Suppressor macrophage (primary cell): ENCODE data around the gene HOXC13.

Source experiments
- DNase-seq, 4 experiments: peaks; one replicate each; pipeline ENCODE4 v3.0.0-alpha.2; 2020 to 2022
- total RNA-seq, 17 experiments: gene quantifications; one replicate each; lab custom pipeline; 2026; ENCODE audit warnings: mixed read lengths in 6 of 17, inconsistent platforms in 3 of 17; lab: John Stamatoyannopoulos, UW

Gene HOXC13, protein sequence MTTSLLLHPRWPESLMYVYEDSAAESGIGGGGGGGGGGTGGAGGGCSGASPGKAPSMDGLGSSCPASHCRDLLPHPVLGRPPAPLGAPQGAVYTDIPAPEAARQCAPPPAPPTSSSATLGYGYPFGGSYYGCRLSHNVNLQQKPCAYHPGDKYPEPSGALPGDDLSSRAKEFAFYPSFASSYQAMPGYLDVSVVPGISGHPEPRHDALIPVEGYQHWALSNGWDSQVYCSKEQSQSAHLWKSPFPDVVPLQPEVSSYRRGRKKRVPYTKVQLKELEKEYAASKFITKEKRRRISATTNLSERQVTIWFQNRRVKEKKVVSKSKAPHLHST
- total RNA-seq = 0 to 0.66 (median 0) reads per million in 17 experiments

DNA sequence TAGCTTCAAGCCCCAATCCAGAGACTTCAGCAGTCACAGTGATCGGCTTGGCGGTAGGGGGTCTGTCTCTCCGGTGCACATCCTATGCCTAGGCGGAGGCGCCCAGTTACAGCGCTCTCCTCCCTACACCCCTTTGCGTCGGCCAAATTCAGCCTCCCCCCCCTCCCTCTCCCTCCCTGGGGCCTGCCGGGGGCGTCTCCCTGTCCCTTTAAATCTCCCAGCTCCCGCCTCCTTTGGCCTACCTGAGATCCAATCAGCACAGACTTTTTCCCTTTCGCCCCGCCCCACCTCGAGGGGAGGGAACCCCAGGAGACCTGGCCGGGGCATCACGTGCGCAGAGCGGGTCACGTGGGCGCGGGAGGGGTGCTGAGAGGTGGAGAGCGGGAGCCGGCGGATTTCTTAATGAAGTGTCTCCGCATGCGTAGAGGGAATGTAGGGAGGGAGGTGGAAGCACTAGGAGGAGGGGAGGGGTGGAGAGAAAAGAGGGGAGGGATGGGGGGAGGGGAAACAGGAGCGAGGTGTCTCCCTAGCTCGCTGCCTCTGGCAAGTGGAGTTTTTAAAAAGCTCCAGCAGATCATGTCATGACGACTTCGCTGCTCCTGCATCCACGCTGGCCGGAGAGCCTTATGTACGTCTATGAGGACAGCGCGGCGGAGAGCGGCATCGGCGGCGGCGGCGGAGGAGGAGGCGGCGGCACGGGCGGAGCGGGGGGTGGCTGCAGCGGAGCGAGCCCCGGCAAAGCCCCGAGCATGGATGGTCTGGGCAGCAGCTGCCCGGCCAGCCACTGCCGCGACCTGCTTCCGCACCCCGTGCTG, at the start of gene HOXC13:
Gene HOXC13 (plus strand): TSS at position 506 of the 815 bp plus-strand sequence. CDS start 76 bp downstream, at position 582.
- DNase-seq = no peak

DNA sequence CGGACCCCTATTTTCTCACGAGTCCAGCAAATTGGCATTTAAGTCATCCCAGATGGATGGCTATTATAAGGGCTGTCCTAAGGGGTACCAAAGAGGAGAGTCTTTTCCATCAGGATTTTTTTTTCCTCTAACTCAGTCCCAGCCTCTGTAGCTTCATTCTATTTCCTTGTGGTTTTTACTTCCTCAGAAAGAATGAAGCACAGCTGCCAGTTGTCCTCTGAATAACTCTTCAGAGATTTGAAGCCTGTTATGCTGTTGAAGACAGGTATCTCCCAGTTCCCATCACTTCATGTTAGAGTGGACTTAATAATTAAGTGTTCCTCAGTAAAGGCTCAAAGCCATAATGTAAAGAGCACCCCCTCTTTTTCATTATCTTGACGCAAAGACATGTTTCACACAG, 48.5 kb upstream of the HOXC13 start:
- DNase-seq = no peak

DNA sequence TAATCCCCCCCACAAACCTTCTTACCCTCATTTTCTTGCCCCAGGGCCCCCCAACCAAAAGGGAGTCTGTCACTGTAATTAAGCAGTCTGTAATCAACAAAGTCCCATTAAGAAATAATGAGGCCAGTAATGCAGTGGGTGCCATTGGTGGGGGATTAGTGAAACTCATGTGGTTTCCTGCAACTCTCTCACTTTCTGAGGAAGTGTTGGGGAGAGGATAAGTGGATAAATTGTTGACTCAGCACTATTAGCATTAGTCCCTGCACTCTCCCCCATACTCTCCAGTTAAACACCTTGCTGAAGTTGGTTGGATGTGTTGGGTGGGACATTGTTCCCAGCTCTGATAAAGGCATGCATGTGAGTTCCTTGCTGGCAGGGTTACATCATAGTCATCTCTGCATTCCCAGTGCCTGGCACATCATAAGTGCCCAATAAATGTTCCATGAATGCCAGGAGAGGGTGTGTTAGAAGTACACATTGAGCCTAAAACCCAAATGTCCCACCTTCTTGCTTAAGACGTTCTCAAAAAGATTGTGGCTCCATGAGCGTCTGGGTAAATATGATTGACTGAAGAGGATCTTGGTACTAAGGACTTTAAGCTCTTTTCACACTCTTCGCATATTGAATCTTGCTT, 45.8 kb upstream of the HOXC13 start:
- DNase-seq = no peak

DNA sequence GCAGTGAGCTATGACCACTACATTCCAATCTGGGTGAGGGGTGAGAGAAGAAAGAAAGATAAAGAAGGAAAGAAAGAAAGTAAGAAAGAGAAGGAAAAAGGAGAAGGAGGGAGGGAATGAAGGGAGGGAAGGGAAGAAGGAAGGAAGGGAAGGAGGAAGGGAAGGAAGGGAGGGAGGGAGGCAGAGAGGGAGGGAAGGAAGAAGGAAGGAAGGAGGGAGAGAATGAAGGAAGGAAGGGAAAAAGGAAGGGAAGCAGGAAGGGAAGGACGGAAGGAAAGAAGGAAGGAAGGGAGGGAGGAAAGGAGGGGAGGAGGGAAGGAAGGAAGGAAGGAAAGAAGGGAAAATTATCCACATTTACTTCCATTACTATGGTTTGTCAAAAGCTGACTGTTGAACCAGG, 39.4 kb upstream of the HOXC13 start:
- DNase-seq = no peak

- no peak for DNase-seq
These were observed 31.5 kb upstream of the HOXC13 start for GRCh38 chr12:53907103-53907502.

GRCh38 chr12:53916788-53917655, 21.6 kb upstream of the HOXC13 start:
- DNase-seq = no peak

GRCh38 chr12:53924521-53925405, 13.9 kb upstream of the HOXC13 start:
- DNase-seq = no peak

DNA sequence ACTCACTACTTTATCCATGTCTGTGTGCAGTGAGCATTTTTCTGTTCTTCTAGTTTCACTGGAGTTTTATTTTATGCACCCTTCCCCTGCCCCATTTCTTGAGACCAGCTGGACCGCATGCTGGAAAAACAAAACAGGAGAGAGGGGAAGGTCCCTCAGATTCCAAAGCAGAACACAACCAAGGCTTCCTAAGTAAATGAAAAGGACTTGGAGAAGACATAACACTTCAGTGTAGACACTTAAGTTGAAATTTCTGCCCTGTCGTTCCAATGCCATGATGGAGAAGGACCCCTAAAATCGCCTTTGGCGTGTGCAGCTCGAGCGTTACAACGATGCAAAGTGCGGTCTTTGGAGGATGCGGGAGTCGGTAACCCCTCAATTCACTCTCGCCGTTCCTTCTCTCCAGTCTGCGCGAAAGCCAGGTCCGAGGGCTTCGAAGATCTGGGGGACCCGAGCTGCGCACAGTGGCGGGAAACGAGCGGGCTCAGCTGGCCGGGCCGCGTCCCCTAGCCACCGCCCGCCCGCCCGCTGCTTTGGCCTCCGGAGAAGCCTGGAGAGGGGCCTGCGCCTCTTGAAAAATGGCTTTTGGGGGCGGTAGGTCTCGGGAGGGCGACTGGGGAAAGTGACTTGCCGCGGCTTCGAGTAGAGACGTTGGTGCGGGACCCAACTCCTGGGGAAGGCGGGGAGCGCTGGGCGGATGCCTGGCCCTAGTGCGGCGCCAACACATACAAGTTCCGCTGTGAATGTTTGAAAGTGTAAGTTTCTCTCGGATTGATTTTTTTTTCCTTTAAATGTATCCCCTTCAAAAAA, 11.2 kb upstream of the HOXC13 start:
- DNase-seq = no peak

DNA sequence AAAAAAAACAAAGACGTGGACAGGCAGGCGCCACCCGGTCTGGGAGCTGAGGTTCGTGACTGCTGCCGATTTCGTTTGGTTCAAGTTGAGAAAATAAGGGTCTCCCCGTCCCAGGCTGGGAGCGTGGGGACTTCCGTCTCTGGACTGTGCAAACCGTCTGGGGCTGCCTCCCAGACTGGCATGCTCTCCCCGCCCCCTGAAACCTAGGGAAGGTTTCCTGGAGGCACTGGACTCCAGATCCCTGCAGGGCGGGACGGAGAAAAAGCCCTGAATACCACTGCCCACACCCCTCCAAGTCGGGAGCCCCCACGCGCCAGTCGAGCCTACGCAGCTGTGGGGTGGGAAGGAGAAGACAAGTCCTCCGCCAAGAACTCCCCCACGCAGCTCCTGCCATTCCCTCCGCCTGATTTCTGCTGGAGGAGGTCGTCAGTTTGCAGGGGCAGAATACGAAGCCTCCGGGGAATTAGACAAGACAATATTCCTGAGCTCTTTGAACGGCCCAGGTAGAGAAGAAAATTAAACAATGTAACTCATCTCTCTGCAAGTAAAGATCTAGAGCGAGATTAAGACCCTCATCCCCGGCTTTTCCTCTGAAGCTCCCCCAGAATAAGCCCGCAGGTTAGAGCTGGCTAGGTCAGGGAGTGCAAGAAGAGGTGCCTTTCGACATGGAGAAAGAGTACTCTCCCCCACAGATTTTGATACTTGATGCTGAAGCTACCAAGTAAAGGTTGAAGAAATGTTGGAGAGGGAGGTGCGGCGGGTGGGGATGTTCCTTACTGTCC, 10.4 kb upstream of the HOXC13 start:
- DNase-seq = no peak

DNA sequence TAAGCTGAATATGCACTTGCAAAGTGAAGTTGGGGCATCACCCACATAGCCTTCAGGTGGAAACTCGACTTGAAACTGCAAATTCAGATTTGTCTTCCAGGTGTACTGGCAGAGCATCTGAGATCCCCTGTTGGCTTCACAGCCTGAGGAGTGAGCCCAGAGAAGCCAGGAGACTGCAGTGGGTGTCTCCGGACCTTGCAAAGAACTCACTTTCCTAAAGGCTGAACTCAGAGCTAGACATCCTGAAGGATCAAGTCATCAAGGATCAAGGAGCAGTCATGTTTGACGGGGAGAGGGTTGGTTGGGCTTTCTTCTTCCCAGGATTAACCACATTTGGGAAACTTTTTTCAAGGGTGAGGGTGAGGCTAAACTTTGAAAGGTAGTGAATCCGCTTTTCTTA, 9.1 kb upstream of the HOXC13 start:
- DNase-seq = no peak

- no peak for DNase-seq
These were observed 7.9 kb upstream of the HOXC13 start for GRCh38 chr12:53930591-53931255.

- DNase-seq = no peak
These were observed 6.6 kb upstream of the HOXC13 start for GRCh38 chr12:53931844-53932581.

DNA sequence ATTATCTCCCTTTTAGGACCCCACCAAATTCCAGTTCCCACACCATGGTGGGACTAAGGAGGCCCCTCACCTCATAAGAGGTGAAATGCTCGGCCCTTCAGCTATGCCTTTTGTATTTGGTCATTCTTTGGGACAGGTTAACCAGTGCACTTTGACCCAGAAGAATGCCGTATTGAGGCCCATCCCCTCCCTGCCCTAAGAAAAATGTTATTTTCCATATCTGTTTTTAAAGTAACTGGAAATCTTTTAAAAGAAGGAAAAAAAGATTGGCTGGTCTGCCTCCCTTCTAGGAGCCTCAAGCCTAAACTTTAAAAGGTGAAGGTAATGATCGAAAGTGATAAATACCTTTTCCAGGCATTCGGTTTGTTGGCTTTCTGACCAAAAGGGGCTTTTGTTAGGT, 5.7 kb upstream of the HOXC13 start:
- no peak for DNase-seq

DNA sequence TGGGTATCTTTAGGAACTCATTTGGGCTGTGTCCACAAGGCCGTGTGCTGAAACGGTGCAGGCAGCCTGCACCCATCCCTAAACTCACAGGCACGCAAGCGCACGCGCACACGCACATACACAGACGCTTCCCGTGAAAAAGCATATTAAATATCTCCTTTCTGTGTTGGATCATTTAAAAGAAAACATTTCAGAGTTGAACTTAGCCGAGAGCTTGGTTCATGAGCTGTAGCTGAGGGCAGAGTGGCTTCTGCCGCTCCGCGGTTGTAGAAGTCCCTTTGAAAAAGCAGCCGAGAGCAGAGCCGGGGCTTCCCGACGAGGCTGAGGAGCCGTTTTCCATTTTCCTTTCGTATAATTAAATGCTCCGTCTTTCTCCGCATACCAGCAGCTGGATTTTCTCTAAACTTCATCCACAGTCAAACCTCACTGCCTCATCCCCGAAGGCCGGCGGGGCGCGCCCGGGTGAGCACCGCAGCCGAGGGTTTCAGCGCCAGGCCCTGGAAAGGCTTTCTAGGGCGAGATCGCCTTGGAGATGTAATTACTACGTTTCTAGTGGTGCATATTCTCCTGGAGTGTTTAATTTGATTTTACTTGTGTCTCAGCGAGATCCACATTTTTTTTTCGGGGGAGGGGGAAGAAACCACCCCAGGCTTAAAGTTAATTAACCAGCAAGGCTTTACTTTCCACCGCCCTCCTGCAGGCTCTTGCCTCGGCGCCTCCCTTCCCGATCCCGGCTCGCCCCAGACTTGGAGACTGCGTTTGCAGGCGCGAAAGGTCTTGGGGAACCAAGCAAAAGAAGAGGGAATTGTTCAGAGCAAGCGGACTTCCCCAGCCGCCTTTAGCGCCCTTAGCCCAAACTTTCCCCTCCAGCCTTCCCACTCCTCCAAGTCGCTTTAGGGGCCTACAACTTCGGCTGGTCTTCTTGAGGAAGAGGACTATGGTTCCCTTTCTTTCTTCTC, 3.0 kb upstream of the HOXC13 start:
- no peak for DNase-seq

- no peak for DNase-seq
These were observed 1.5 kb upstream of the HOXC13 start for GRCh38 chr12:53937099-53937498.

DNA sequence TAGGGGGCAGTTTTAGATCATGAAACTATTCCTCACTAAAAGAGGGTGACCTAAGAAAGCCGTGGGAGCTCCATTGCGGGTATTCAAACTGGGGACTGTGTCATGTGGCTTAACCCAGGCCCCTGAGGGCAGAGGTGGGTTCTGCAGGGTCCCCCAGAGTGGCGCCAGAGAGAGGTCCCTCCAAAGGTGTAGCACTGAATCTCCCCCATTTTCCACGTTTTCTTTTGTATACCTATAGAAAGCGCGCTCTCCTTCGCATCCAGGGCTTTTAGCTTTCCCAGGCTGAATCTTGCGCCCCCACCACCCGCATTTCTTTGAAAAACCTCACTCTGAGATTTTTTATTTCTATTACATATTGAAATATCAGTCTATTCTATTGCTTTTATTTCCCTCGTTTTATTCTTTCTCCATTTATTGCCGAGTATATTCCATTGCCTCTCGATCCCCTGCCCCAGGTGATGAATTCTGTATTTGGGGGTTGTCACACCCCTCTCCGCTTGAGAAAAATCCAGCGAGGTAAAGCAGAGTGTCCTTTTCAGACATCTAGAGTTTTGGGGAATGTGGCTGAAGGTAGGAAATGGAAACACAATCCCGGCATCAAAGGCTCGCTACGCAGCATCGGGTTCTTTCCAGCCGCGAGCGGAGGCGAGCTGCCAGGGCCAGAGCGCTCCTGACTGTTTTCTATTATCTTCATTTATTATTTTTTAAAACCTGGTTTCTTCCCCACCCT, 870 bp upstream of the HOXC13 start:
- DNase-seq = no peak
